GM10266 (cell line): ENCODE results near the gene LRRC59.

Source experiments
- DNase-seq: peaks from one replicate; pipeline ENCODE4 v3.0.0; 2012; ENCODE audit errors: extremely low spot score
- TF ChIP-seq, protein P1 (sequence below): IDR thresholded peaks from 2 replicates; pipeline ENCODE4 v1.5.1; 2012; ENCODE audit warnings: mild to moderate bottlenecking, low read depth; ENCODE audit not compliant: control insufficient read depth, insufficient read depth; ENCODE audit errors: missing control alignments

LRRC59 gene

DNA sequence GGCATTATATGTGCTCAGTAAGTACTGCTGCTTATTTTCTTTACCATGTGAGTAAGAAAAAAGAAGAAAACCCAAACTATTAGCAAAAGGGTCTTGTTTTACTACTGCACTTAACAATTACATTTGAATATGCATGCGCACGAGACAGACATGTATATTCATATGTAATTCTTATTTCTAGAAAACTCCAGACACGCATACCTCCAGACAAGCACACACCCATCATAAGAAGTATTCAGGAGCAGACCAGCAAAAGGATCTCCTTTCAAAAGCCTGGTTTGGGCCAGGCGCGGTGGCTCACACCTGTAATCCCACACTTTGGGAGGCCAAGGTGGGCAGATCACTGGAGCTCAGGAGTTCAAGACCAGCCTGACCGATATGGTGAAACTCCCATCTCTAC lies 7.8 kb downstream of the LRRC59 start:
- no peak for DNase-seq

DNA sequence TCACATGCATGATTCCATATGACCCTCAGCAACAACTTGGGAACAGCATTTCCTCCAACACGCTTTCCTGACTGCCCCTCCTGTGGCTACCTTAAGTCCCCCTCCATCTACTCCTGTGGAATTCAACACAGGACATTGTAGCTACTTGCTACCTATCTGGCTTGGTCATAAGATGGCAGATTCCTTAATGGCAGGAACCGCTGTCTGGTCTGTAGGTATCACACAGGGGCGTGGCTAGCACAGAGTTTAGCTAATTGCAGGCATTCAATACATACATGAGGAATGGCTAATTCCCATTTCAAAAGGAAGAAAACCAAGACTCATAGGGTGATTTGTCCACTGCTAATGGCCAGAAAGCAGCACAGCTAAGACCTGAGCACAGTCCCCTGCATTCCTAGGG lies 8.6 kb downstream of the LRRC59 start:
- no peak for DNase-seq
- TF ChIP-seq, protein P1, sequence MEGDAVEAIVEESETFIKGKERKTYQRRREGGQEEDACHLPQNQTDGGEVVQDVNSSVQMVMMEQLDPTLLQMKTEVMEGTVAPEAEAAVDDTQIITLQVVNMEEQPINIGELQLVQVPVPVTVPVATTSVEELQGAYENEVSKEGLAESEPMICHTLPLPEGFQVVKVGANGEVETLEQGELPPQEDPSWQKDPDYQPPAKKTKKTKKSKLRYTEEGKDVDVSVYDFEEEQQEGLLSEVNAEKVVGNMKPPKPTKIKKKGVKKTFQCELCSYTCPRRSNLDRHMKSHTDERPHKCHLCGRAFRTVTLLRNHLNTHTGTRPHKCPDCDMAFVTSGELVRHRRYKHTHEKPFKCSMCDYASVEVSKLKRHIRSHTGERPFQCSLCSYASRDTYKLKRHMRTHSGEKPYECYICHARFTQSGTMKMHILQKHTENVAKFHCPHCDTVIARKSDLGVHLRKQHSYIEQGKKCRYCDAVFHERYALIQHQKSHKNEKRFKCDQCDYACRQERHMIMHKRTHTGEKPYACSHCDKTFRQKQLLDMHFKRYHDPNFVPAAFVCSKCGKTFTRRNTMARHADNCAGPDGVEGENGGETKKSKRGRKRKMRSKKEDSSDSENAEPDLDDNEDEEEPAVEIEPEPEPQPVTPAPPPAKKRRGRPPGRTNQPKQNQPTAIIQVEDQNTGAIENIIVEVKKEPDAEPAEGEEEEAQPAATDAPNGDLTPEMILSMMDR: no peak

More for the DNA sequence above, 7.8 kb downstream of the LRRC59 start:
- TF ChIP-seq, protein P1: no peak

DNA sequence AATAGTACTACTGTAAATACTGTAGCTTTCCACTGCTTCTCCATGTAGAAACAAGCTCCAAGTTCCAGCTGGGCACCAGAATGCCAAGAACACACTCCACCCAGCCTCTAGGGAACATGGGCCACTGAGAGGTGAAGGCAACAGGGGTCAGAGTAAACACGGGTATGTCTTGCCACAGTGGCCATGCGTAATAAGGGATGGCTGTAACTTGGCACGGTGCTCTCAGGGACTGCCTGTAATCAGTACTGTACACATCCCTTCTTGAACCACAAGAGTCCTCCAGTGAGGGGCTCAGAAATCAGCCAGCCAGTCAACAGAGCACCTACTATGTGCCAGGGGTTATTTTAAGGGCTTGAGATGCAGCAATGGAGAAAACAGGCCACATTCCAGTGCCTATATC lies 10.8 kb downstream of the LRRC59 start:
- no peak for DNase-seq
- TF ChIP-seq, protein P1: no peak

DNA sequence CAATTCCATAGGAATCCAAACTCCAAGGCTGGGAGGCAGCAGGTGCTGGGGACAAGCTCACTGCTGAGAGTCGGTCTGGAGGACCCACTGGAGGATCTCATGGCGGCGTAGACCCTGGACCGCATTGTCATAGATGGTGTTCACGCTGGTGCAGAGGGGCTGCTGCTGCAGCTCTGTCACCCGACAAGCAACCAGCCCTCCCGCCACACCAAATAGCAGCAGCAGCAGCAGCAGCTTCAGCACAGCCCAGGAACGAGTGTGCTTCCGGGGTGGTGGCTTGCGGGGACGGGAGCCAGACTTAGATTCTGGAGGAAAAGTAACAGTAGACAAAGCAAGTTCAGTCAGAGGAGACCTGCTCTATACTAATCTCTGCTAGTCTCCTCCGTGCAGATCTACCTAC lies 14.4 kb downstream of the LRRC59 start:
- no peak for DNase-seq
- TF ChIP-seq, protein P1: no peak

DNA sequence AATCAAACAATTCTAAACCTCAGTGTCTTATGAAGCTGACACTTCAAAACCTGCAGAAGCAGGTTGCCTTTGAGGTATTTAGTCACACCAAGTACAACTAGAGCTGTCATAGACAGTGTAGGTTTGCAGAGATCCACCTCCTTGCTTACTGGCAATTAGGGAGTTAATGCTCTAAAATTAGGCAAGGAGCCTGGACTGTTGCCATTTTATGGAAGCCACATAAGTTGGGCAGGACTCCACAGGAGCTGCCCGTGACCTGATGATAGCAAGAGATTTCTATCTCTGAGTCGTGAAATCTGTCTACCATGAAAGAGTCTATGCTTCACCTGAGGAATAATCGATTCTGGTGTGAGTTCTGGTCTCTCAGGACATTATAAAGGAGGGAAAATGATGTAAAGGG lies 15.4 kb downstream of the LRRC59 start:
- TF ChIP-seq, protein P1: no peak
- no peak for DNase-seq

DNA sequence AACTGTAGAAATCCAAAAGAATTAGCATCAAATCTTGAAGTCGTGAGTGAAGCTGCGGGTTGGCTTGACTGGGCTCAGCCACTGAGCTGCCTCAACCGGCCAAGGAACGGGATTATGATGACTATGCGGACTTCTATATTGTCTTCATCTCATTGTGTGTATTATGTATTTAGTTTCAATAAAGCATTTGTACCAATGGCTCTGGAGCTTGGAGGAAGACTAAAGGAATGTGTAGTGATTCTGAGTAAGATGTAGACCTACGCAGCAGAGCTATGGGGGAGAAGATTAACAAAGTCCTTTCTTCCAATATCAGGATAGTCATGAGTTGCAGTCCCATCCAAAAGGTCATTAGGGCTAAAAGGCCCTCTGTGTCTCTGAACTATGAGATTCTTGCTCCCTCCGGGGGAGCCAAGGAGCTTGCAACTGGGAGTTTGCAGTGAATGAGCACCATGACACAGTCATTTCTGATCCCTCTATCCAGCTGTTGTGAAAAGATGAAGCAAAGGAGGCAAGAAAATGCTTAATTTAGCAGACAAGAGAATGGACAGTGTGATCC lies 16.0 kb downstream of the LRRC59 start:
- TF ChIP-seq, protein P1: no peak
- DNase-seq: no peak

DNA sequence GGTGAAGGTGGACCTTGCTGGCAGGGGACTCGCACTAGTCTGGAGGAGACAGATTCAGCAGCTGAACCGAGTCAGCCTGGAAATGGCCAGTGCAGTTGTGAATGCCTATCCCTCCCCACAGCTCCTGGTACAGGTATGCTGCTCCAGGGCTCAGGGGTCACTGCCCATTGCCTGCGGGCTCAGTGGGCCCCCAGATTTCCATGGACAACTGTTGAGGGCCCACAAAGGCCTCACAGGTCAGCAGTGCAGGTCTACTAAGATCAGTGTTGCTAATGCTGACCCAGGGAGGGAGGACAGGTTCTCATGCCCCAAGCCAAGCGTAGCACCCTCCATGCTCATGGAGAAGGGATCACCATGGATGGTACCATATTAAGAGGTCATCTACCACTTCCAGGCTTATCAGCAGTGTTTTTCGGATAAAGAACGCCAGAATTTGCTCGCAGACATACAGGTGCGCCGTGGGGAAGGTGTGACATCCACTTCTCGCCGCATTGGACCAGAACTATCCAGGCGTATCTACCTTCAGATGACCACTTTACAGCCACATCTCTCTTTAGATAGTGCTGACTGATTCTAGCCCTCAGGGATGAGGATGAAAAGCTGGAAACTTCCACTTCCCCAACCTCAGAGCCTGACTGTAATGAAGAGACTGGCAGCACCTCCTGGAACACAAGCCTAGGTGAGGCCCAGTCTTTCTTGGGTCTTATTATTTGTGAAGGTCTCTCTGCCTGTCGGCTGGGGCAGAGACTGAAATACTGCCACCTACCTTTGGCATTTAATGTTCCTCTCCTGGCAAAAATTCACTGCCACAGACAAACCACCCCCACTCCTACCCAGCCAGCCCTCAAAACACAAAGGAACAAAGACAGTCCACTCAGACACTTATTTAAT lies 16.7 kb downstream of the LRRC59 start:
- TF ChIP-seq, protein P1: peak; percentile 20
- DNase-seq: no peak
